Measurements from ENCODE around the gene OLFML2A. TPM values are rescaled to one million over a fixed set of nuclear protein-coding genes. Genes with fewer than 3 reads are reported as not detected.

OLFML2A gene
- polyA plus RNA-seq, 4 donors, result 0.22 to 6.3 (median 1.9) TPM

DNA sequence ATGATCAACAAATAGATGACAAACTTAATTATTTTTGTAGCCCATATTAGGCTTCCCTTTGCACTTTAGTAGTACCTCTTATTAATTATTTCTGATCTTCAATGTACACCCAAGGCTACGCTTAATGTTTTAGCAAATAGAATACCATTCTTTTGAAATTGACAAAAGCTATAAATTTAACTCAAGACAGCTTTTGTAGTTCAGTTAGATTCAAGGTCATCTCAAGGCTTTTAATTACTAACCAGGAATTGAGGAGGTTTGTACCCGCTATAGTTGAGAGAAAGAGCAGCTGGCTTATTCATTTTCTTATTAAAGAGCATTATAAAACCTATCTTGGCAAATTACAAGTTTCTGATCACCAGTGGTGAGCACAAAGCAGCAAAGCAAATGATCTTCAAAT lies 20.9 kb upstream of the OLFML2A start:
- DNase-seq, result no peak
- no peaks in the 10 kb centered on the region for H3K9me3 ChIP-seq (ENCODE audit: control insufficient read depth in 2 of 2, insufficient read depth in 1 of 2, low read depth in 1 of 2, low read length in 1 of 2)
- no peaks in the 10 kb centered on the region for H3K36me3 ChIP-seq (ENCODE audit: control insufficient read depth in 3 of 3, insufficient read depth in 2 of 3, low read depth in 1 of 3, low read length in 3 of 3)
- no peak overlapping the region for H3K4me3 ChIP-seq (ENCODE audit: low read depth in 1 of 3, low read length in 3 of 3)
- H3K27me3 ChIP-seq (ENCODE audit: control insufficient read depth in 3 of 3, insufficient read depth in 3 of 3, low read length in 3 of 3), result no peaks in the 10 kb centered on the region
- peaks cover 0 to 4% (median 0%) of the 10 kb centered on the region in 3 donors for H3K4me1 ChIP-seq (ENCODE audit: control insufficient read depth in 3 of 3, insufficient read depth in 2 of 3, low read depth in 1 of 3, low read length in 2 of 3)
- H3K27ac ChIP-seq (ENCODE audit: low read depth in 1 of 3, low read length in 2 of 3), result no peak overlapping the region
- no peak for FAIRE-seq
- 46 to 74% (median 64%) methylated on average over 2 of the region's 2 CpGs for WGBS, 3 donors

DNA sequence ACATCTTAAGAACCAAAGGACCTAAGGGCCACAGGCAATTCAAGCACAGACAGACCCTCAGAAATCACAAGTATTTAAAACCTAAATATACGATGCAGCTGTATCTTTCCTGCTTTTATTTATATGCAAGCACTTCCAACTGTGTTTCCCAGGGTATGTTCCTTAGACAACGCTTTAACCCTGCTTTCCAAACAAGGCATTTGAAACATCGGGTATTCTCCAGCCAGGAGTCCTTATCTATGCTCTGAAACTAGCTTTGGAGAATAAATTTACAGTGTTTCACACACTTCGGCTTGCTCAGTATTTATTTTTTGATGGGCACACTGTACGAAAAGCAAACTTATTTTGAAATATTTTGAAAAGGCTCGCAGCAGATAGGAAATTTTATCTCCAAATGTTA lies 19.3 kb upstream of the OLFML2A start:
- 53 to 72% (median 69%) methylated on average over 6 of the region's 6 CpGs for WGBS, 3 donors
- no peaks in the 10 kb centered on the region for H3K27me3 ChIP-seq (ENCODE audit: control insufficient read depth in 3 of 3, insufficient read depth in 3 of 3, low read length in 3 of 3)
- no peak for FAIRE-seq

DNA sequence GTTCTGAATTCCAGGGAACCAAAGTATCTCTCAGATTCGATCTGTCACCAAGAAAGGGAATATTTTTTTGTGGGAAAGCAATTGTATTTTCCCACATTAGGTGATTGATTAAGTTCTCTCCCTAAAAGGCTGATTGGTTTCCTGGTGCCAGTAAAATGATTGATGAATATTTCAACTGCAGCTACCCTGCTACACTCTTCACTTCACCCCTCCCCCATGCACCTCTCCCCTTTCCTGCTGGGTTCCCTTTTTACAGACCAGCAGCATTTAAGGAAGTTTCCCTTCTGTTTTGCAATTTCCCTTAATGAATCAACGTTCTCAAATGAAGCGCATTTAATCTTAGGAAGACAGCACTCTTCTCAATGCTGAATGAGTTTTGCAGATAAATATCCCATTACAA lies 18.9 kb upstream of the OLFML2A start:
- Histone ChIP-seq H3K4me1 (ENCODE audit: control insufficient read depth in 3 of 3, insufficient read depth in 2 of 3, low read depth in 1 of 3, low read length in 2 of 3) (peaks cover 0 to 4% (median 0%) of the 10 kb centered on the region in 3 donors), H3K9me3 (ENCODE audit: control insufficient read depth in 2 of 2, insufficient read depth in 1 of 2, low read depth in 1 of 2, low read length in 1 of 2) (no peaks in the 10 kb centered on the region), H3K27me3 (ENCODE audit: control insufficient read depth in 3 of 3, insufficient read depth in 3 of 3, low read length in 3 of 3) (no peaks in the 10 kb centered on the region), H3K36me3 (ENCODE audit: control insufficient read depth in 3 of 3, insufficient read depth in 2 of 3, low read depth in 1 of 3, low read length in 3 of 3) (no peaks in the 10 kb centered on the region), H3K4me3 (ENCODE audit: low read depth in 1 of 3, low read length in 3 of 3) (no peak overlapping the region), H3K27ac (ENCODE audit: low read depth in 1 of 3, low read length in 2 of 3) (no peak overlapping the region)
- FAIRE-seq, result no peak
- 32 to 47% (median 42%) methylated on average over 3 of the region's 3 CpGs for WGBS, 3 donors
- no peak for DNase-seq

More for the DNA sequence above, 19.3 kb upstream of the OLFML2A start:
- no peak for DNase-seq
- Histone ChIP-seq H3K4me1 (ENCODE audit: control insufficient read depth in 3 of 3, insufficient read depth in 2 of 3, low read depth in 1 of 3, low read length in 2 of 3) (peaks cover 0 to 4% (median 0%) of the 10 kb centered on the region in 3 donors), H3K4me3 (ENCODE audit: low read depth in 1 of 3, low read length in 3 of 3) (no peak overlapping the region), H3K9me3 (ENCODE audit: control insufficient read depth in 2 of 2, insufficient read depth in 1 of 2, low read depth in 1 of 2, low read length in 1 of 2) (no peaks in the 10 kb centered on the region), H3K36me3 (ENCODE audit: control insufficient read depth in 3 of 3, insufficient read depth in 2 of 3, low read depth in 1 of 3, low read length in 3 of 3) (no peaks in the 10 kb centered on the region), H3K27ac (ENCODE audit: low read depth in 1 of 3, low read length in 2 of 3) (no peak overlapping the region)

DNA sequence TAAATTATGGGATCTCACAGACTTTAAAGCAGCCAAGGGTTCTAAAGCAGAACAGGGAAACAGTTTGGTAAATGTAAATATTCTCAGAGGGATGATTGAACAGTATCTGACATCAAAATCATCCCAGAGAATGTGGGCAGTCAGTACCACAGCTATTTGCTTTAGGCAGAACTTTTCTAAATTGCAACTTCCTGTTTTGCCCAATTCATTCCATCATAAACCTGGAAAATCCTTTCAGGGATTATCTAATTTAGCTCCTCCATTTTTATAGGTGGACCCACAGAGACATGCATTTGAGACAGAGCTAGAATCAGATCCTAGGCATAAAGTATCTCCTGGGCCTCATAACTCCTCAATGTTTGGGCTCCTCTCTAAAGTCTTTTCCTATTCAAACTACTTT lies 18.2 kb upstream of the OLFML2A start:
- no peak overlapping the region for H3K27ac ChIP-seq (ENCODE audit: low read depth in 1 of 3, low read length in 2 of 3)
- no peaks in the 10 kb centered on the region for H3K27me3 ChIP-seq (ENCODE audit: control insufficient read depth in 3 of 3, insufficient read depth in 3 of 3, low read length in 3 of 3)
- FAIRE-seq (no peak), DNase-seq (no peak)
- H3K36me3 ChIP-seq (ENCODE audit: control insufficient read depth in 3 of 3, insufficient read depth in 2 of 3, low read depth in 1 of 3, low read length in 3 of 3), result no peaks in the 10 kb centered on the region
- H3K4me1 ChIP-seq (ENCODE audit: control insufficient read depth in 3 of 3, insufficient read depth in 2 of 3, low read depth in 1 of 3, low read length in 2 of 3), result peaks cover 0 to 4% (median 0%) of the 10 kb centered on the region in 3 donors
- H3K9me3 ChIP-seq (ENCODE audit: control insufficient read depth in 2 of 2, insufficient read depth in 1 of 2, low read depth in 1 of 2, low read length in 1 of 2), result no peaks in the 10 kb centered on the region
- H3K4me3 ChIP-seq (ENCODE audit: low read depth in 1 of 3, low read length in 3 of 3), result no peak overlapping the region

DNA sequence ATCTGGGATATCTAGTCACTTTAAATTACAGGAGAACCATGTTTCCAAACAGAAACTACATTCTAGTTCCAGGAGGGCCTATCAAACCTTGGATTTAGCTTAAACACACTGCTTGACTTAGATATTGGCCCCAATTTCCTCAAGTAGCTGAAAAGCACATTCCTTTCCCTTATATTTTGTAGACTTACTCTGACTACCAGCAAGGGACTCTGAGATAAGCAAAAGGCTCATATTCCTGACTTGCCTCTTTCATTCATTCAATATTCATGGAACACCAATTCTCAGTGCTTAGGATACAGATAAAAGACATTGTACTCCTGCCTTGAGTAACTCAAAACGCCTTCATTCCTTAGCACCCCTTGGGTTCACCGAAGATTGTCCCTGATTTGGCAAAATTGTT lies 17.6 kb upstream of the OLFML2A start:
- Histone ChIP-seq H3K9me3 (ENCODE audit: control insufficient read depth in 2 of 2, insufficient read depth in 1 of 2, low read depth in 1 of 2, low read length in 1 of 2) (no peaks in the 10 kb centered on the region), H3K27me3 (ENCODE audit: control insufficient read depth in 3 of 3, insufficient read depth in 3 of 3, low read length in 3 of 3) (no peaks in the 10 kb centered on the region), H3K36me3 (ENCODE audit: control insufficient read depth in 3 of 3, insufficient read depth in 2 of 3, low read depth in 1 of 3, low read length in 3 of 3) (no peaks in the 10 kb centered on the region), H3K4me3 (ENCODE audit: low read depth in 1 of 3, low read length in 3 of 3) (no peak overlapping the region), H3K27ac (ENCODE audit: low read depth in 1 of 3, low read length in 2 of 3) (no peak overlapping the region), H3K4me1 (ENCODE audit: control insufficient read depth in 3 of 3, insufficient read depth in 2 of 3, low read depth in 1 of 3, low read length in 2 of 3) (peaks cover 0 to 4% (median 0%) of the 10 kb centered on the region in 3 donors)
- DNase-seq (no peak), FAIRE-seq (no peak)
- WGBS, 3 donors, result 83 to 91% (median 88%) methylated on average over 2 of the region's 2 CpGs

DNA sequence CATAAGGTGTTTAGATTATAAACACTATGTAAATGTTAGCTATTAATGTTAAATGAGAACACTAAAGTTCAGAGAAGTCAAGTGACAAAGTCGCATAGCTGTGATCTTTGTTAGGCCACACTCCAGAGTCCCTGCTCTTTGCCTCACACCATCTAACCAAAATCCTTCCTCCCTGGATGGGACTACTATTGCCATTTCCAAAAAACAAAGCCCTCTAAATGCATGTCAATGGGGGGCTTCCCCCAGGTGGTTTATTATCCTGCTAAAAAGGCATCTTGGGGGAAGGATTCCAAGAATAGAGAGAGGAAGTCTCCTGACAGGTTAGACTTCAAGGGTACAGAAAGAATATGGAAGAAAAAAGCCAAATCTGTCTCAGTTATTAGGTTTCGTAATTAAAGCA lies 16.2 kb upstream of the OLFML2A start:
- 91 to 96% (median 92%) methylated on average over 2 of the region's 2 CpGs for WGBS, 3 donors
- H3K27me3 ChIP-seq (ENCODE audit: control insufficient read depth in 3 of 3, insufficient read depth in 3 of 3, low read length in 3 of 3), result no peaks in the 10 kb centered on the region
- DNase-seq, result no peak
- H3K4me1 ChIP-seq (ENCODE audit: control insufficient read depth in 3 of 3, insufficient read depth in 2 of 3, low read depth in 1 of 3, low read length in 2 of 3), result peaks cover 0 to 4% (median 0%) of the 10 kb centered on the region in 3 donors
- no peak overlapping the region for H3K4me3 ChIP-seq (ENCODE audit: low read depth in 1 of 3, low read length in 3 of 3)
- H3K27ac ChIP-seq (ENCODE audit: low read depth in 1 of 3, low read length in 2 of 3), result no peak overlapping the region
- no peaks in the 10 kb centered on the region for H3K9me3 ChIP-seq (ENCODE audit: control insufficient read depth in 2 of 2, insufficient read depth in 1 of 2, low read depth in 1 of 2, low read length in 1 of 2)
- no peaks in the 10 kb centered on the region for H3K36me3 ChIP-seq (ENCODE audit: control insufficient read depth in 3 of 3, insufficient read depth in 2 of 3, low read depth in 1 of 3, low read length in 3 of 3)
- no peak for FAIRE-seq

DNA sequence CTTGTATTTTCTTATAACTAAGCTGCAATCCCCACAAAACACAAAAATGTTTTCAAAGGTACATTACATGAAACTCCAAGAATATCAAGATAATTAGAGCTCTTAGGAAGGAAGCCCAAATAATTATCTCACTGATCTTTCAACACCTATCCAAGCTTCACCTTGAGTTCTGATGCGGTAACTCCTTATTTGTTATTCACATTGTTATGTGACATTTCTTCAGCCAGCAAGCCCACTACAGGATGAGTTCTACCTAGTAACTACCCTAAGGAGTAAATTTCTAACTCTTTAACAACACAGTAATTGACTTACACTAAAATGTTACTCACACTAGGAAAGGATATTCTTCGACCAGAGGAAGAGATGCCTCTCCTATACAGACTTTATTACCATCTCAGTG lies 15.7 kb upstream of the OLFML2A start:
- FAIRE-seq, result no peak
- WGBS, 3 donors, result 80 to 85% (median 85%) methylated on average over 2 of the region's 2 CpGs

DNA sequence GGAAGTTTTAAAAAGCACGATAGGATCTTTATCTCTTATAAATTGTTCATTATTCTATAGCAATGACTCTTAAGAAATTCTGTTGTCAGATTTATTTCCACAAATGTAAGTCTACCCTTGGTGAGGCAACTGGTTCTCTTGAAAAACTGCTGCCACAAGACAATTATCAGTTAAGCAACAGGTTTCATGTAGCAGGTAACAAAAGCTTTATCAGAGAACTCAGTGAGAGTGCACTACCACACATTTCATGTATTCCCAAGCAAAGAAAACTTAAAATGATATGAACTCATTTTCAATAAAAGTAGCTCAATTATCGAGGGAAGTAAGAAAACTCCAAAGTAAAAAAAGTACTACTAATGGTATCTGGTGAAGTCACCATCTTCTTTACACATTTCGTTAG lies 15.2 kb upstream of the OLFML2A start:
- Histone ChIP-seq H3K4me3 (ENCODE audit: low read depth in 1 of 3, low read length in 3 of 3) (no peak overlapping the region), H3K4me1 (ENCODE audit: control insufficient read depth in 3 of 3, insufficient read depth in 2 of 3, low read depth in 1 of 3, low read length in 2 of 3) (no peaks in the 10 kb centered on the region), H3K9me3 (ENCODE audit: control insufficient read depth in 2 of 2, insufficient read depth in 1 of 2, low read depth in 1 of 2, low read length in 1 of 2) (no peaks in the 10 kb centered on the region), H3K27me3 (ENCODE audit: control insufficient read depth in 3 of 3, insufficient read depth in 3 of 3, low read length in 3 of 3) (no peaks in the 10 kb centered on the region), H3K36me3 (ENCODE audit: control insufficient read depth in 3 of 3, insufficient read depth in 2 of 3, low read depth in 1 of 3, low read length in 3 of 3) (no peaks in the 10 kb centered on the region), H3K27ac (ENCODE audit: low read depth in 1 of 3, low read length in 2 of 3) (no peak overlapping the region)
- DNase-seq, result no peak
- FAIRE-seq, result no peak
- WGBS, 3 donors, result 83 to 88% (median 87%) methylated on average over 3 of the region's 3 CpGs

More for the DNA sequence above, 15.7 kb upstream of the OLFML2A start:
- Histone ChIP-seq H3K27me3 (ENCODE audit: control insufficient read depth in 3 of 3, insufficient read depth in 3 of 3, low read length in 3 of 3) (no peaks in the 10 kb centered on the region), H3K4me3 (ENCODE audit: low read depth in 1 of 3, low read length in 3 of 3) (no peak overlapping the region), H3K4me1 (ENCODE audit: control insufficient read depth in 3 of 3, insufficient read depth in 2 of 3, low read depth in 1 of 3, low read length in 2 of 3) (peaks cover 0 to 2% (median 0%) of the 10 kb centered on the region in 3 donors), H3K36me3 (ENCODE audit: control insufficient read depth in 3 of 3, insufficient read depth in 2 of 3, low read depth in 1 of 3, low read length in 3 of 3) (no peaks in the 10 kb centered on the region), H3K9me3 (ENCODE audit: control insufficient read depth in 2 of 2, insufficient read depth in 1 of 2, low read depth in 1 of 2, low read length in 1 of 2) (no peaks in the 10 kb centered on the region), H3K27ac (ENCODE audit: low read depth in 1 of 3, low read length in 2 of 3) (no peak overlapping the region)
- no peak for DNase-seq

DNA sequence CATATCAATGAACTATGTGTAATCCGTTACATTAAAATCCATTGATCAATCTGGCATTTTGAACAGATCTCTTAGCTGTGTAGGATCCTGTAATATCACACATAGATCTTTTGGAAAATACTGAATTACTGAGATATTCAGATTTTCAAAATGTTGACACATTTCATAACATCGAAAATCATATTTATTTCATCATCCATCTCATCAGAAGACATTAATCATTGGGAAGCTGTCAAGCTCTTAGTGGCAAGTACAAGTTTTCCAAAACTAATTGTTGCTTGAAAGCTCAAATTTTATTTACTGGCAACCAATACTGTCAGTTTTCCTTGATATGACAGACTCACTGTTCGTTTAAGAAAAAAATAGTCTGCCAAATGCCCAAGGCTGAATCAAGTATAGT lies 14.3 kb upstream of the OLFML2A start:
- DNase-seq (no peak), FAIRE-seq (no peak)
- H3K4me3 ChIP-seq (ENCODE audit: low read depth in 1 of 3, low read length in 3 of 3), result no peak overlapping the region
- no peaks in the 10 kb centered on the region for H3K27me3 ChIP-seq (ENCODE audit: control insufficient read depth in 3 of 3, insufficient read depth in 3 of 3, low read length in 3 of 3)
- no peaks in the 10 kb centered on the region for H3K36me3 ChIP-seq (ENCODE audit: control insufficient read depth in 3 of 3, insufficient read depth in 2 of 3, low read depth in 1 of 3, low read length in 3 of 3)
- no peaks in the 10 kb centered on the region for H3K9me3 ChIP-seq (ENCODE audit: control insufficient read depth in 2 of 2, insufficient read depth in 1 of 2, low read depth in 1 of 2, low read length in 1 of 2)
- 81 to 94% (median 86%) methylated on average over 3 of the region's 3 CpGs for WGBS, 3 donors
- H3K4me1 ChIP-seq (ENCODE audit: control insufficient read depth in 3 of 3, insufficient read depth in 2 of 3, low read depth in 1 of 3, low read length in 2 of 3), result no peaks in the 10 kb centered on the region
- H3K27ac ChIP-seq (ENCODE audit: low read depth in 1 of 3, low read length in 2 of 3), result no peak overlapping the region

Measured in small intestine (tissue), 7 donors.